GM21825 (cell line): ENCODE data around the gene KCNC1.

Experiments used
- ATAC-seq: cut with Tn5 transposase; IDR thresholded peaks from one replicate; pipeline ENCODE4 v1.9.1; 2021; ENCODE audit warnings: mild to moderate bottlenecking, moderate library complexity; ENCODE audit not compliant: unreplicated experiment

Gene KCNC1

GRCh38 chr11:17786824-17787525 is 52.4 kb downstream of the KCNC1 start:
- no peak for ATAC-seq

GRCh38 chr11:17788084-17788483 is 53.5 kb downstream of the KCNC1 start:
- no peak for ATAC-seq

DNA sequence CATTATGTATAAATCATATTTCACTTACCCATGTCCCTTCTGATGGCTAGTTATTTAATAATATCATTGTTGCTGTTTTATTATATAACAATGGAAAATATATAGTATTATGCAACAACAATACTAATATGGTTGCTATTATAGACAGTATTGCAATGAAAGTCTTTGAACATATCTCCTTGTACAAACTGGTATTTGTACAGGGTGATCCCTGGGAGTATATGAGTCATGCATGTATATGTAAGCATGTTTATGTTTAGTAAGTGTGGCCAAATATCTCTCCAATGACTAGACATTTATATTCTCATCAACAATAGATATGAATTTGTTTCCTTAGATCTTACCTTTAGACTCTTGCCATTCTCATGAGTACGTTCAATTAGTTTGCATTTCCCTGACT is 55.9 kb downstream of the KCNC1 start:
- no peak for ATAC-seq

DNA sequence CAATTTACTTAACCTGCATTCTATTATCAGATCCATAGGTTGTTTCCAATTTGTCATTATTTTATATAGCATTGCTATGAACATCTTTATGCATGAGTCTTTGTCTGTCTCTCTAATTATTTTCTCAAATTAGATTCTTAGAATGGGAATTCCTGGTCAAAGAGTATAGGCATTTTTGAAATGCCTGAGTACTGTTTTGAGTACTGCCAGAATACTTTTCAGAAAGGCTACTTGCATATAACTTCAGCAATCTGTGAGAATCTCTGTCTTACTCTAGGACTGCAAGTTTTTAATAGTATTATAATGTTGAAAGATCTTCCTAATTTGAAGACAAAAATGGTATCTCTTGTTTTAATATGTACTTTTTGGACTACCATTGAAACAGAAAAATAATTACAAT is 56.6 kb downstream of the KCNC1 start:
- ATAC-seq: no peak

DNA sequence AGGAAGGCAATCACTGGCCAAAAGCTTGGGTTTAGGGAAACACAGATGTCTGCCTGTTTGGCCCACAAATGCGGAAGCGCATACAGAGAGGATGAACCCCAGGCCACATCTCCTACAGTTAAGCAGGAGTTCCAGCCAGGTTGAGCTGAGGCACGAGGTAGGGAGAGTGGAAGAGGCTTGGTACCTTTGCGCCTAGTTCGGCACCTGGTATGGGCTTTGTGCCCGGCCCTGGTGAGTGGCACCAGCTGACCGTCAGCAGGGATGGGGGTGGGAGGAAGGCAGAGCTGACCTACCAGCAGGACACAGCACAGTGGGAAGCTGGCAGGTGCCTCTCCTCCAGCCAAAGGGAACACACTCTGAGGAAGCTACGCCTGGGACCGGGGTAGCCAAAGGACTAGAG is 57.6 kb downstream of the KCNC1 start:
- ATAC-seq: no peak

DNA sequence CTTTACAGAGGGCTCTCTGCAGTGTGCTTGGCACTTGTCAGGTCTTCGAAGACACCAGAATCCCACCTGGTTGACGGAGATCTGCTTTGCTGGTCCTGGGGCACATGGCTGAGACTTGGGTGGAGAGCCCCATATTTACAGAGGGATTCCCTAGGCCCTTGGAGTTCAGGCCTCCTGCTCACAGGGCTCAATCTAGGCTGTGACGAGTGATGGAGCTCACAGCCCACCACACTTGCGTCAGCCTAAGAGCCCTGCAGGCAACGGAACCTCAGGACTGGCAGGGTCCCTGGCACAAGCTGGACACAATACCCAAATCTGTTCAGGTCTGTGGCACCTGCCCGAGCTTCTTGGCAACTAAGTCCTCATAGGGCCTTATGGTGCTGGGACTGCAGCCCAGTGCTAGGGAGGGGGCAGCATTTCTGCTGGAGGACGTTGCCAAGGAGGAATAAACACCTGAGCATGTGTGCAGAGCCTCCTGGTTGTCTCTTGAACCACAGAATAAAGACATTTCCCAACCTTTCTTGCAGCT is 59.1 kb downstream of the KCNC1 start:
- no peak for ATAC-seq

GRCh38 chr11:17794981-17795380 is 60.4 kb downstream of the KCNC1 start:
- ATAC-seq: no peak

GRCh38 chr11:17796154-17796553 is 61.6 kb downstream of the KCNC1 start:
- no peak for ATAC-seq

DNA sequence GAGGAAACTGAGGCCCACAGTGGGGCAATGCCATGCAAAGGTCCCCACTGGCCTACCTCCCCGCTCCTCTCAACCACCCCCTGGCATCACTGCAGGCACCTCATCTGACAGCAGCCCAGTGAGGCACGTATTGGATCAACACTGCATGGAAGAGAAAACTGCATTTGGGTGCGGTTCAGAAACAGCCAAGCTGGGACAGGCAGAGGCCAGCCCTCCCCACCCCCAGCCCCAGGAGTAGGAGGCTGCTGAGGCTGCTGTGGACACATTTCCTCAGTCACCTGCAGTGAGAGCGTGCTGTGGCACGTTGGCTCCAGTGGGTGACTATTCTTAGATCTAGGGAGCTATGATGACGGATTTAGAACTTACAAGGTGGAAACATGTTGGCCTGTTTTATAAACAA is 63.7 kb downstream of the KCNC1 start:
- ATAC-seq: no peak

DNA sequence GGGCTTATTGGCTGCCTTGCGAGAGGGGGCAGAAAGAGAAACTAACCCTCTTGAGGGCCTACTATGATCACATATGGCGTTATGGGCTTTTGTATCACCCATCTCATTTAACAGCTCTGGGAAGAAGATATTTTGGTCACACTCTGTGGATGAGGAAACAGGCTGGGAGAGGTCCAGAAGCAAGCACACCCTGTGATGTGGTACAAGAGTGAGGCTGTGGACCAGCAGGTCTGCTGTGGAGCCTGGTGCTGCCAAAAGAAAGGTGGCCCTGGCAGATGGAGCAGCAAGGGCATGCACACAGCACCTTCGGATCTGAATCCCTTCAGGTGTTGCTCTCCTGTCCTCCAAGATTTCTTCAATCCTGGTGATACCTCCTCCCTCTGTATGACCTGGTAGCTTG is 64.1 kb downstream of the KCNC1 start:
- ATAC-seq: no peak

DNA sequence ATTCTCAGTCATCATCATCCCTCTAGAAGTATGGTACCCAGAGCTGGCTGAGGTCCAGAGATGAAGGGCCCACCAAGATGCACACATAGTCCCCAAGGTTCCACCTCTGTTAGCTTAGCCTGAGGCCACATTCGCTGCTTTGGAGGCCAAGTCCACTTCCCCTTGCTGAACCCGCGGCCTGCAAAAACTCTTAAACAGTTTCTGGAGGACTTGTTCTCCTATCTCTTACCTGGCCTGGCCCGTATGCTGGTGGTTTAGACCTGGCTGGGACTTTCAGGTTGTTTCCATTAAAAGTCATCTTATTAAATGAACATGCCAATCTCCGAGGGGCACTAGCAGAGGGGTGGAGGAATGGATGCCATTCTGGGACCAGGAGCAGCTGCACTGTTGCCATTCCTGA is 64.6 kb downstream of the KCNC1 start:
- ATAC-seq: no peak

DNA sequence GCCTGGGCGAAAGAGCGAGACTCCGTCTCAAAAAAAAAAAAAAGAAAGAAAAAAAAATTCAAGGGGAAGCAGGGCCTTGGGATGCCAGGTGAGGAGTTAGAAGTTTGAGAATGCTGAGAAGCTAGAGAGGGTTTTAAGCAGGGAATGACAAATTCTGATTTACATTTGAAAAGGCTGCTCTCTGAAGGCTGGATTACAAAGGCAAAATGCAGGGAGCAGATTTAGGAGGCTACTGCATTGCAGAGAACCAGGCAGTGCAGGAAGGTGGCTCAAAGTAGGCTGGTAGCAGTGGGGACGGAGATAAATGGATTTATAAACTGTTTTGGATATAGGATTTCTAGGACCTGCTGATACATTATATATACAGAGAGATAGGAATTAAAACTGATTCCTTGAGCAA is 66.6 kb downstream of the KCNC1 start:
- no peak for ATAC-seq

DNA sequence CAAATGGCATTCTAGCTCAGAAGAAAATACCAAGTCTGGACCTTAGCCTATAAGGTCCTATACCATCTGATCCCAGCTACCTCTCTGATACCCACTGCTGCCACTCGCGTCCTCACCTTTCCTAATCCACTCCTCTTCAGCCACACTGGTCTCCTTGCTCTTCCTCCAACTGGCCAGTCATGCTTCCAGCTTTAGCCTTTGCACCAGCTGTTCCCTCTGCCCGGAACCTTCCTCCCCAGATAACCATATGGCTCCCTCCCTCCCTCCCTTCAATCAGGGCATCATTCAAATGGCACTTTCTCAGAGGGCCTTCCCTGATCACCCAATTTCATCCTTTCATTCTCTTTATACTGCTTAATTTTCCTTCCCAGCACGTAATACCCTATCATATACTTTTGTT is 67.9 kb downstream of the KCNC1 start:
- no peak for ATAC-seq

- ATAC-seq: no peak
Observed at GRCh38 chr11:17803754-17804334, 69.3 kb downstream of the KCNC1 start.

- ATAC-seq: no peak
Observed at GRCh38 chr11:17805043-17805442, 70.5 kb downstream of the KCNC1 start.

DNA sequence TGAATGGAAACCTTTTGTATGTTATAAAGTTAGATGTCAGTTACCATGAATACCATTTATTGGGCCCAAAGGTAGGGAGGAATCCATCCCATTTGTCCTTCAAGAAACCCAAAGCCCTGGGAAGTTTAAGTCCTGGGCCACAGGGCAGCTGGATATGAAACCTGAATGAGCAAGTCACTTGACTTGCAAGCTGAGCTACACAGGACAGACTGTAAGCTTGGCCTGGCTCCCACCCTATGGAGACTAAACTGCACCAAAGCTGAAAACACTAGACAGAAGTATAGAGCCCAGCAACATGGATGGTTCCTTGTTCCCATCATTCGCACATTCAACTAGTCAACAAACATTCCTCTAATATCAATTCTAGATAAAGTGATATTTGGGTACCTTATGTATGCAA is 71.3 kb downstream of the KCNC1 start:
- ATAC-seq: no peak

- ATAC-seq: no peak
Observed at GRCh38 chr11:17807034-17807433, 72.5 kb downstream of the KCNC1 start.

GRCh38 chr11:17810041-17810440 is 75.5 kb downstream of the KCNC1 start:
- ATAC-seq: no peak

- ATAC-seq: no peak
Observed at GRCh38 chr11:17810746-17811145, 76.2 kb downstream of the KCNC1 start.

- no peak for ATAC-seq
Observed at GRCh38 chr11:17811352-17811751, 76.8 kb downstream of the KCNC1 start.

GRCh38 chr11:17812091-17812864 is 77.7 kb downstream of the KCNC1 start:
- no peak for ATAC-seq

DNA sequence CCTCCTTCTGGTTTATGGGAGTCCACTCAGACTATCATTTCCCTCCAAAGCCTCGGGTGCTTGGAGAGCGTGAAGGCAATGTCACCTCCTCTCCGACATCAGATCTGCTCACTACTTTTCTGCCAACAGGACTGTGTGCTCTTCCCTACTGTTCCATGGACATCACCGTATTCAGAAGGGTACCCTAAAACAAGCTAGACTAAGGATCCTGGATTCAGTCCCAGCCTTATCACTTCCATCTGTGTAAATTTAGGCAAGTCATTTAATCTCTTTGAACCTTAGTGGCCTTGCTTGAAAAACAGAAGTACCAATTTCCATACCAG is 78.2 kb downstream of the KCNC1 start:
- no peak for ATAC-seq
